ENCODE measurements around the gene DAB2IP.

DNA sequence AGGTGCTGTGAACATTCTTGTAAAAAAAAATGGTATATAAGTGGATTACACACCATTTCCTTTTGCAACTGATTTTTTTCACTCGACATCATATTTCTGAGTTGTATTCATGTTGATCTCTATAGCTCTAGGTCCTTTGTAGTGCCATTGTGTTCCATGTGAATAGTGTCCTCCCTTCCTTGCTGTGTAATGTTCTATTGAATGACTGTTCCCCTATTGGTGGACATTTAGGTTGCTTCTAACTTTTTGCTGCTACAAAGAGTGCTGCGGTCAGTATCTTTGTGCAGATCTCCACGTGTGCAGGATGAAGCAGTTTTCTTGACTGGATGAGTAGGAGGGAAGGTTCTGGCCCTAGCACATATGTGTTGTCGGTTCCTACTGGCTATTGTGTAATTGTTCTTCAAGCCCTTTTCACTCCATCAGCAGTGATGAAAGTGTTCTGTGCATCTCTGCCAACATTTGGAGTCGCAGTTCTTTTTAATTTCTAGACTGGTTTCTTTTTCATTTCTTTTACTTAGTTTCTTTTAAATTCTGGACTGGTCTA lies 20.2 kb downstream of the DAB2IP start:
- TF ChIP-seq, protein P1, sequence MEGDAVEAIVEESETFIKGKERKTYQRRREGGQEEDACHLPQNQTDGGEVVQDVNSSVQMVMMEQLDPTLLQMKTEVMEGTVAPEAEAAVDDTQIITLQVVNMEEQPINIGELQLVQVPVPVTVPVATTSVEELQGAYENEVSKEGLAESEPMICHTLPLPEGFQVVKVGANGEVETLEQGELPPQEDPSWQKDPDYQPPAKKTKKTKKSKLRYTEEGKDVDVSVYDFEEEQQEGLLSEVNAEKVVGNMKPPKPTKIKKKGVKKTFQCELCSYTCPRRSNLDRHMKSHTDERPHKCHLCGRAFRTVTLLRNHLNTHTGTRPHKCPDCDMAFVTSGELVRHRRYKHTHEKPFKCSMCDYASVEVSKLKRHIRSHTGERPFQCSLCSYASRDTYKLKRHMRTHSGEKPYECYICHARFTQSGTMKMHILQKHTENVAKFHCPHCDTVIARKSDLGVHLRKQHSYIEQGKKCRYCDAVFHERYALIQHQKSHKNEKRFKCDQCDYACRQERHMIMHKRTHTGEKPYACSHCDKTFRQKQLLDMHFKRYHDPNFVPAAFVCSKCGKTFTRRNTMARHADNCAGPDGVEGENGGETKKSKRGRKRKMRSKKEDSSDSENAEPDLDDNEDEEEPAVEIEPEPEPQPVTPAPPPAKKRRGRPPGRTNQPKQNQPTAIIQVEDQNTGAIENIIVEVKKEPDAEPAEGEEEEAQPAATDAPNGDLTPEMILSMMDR (conservative IDR thresholded peaks at IDR 0.05): no peak
- TF ChIP-seq ZFX (IDR thresholded peaks at IDR 0.05): no peak
